Sigmoid colon (tissue), 7 donors: ENCODE results near the gene PTH. TPM values are rescaled to one million over a fixed set of nuclear protein-coding genes. Genes with fewer than 3 reads are reported as not detected.

Source experiments
- DNase-seq: peaks from one replicate; pipeline ENCODE4 v3.0.0-alpha.2; 2019
- H3K27ac ChIP-seq, 4 donors: fragments of 200-600 bp; sonication (generic); one replicate each; pipeline ENCODE4 v1.5.1; 2016 to 2019; ENCODE audit warnings: mild to moderate bottlenecking in 1 of 4
- H3K27me3 ChIP-seq, 3 donors: fragments of 200-600 bp; sonication (generic); one replicate each; pipeline ENCODE4 v1.5.1; 2019; ENCODE audit warnings: mild to moderate bottlenecking in 1 of 3
- H3K36me3 ChIP-seq, 4 donors: fragments of 200-600 bp; sonication (generic); one replicate each; pipeline ENCODE4 v1.5.1; 2016 to 2019
- H3K4me1 ChIP-seq, 4 donors: fragments of 200-600 bp; sonication (generic); one replicate each; pipeline ENCODE4 v1.5.1; 2017 to 2019
- H3K4me3 ChIP-seq, 4 donors: fragments of 200-600 bp; sonication (generic); one replicate each; pipeline ENCODE4 v1.5.1; 2017 to 2019; ENCODE audit warnings: mild to moderate bottlenecking in 2 of 4, moderate library complexity in 1 of 4
- H3K9me3 ChIP-seq, 4 donors: fragments of 200-600 bp in 3 of 4; sonication (generic) in 3 of 4; one replicate each; pipeline versions ENCODE4 v1.5.1 to v1.6.1; 2013 to 2019
- CTCF ChIP-seq, 4 experiments: fragments of 450-650 bp in 3 of 4; fragments of 200-600 bp in 1 of 4; IDR thresholded peaks; one replicate each; pipeline ENCODE4 v1.5.1; 2016 to 2019; ENCODE audit warnings: antibody characterized with exemption in 4 of 4, mild to moderate bottlenecking in 3 of 4, moderate library complexity in 2 of 4
- EP300 ChIP-seq, 4 donors: sonication (generic); formaldehyde crosslinking; IDR thresholded peaks; one replicate each; pipeline ENCODE4 v1.6.1; 2017; ENCODE audit warnings: antibody characterized with exemption in 4 of 4
- POLR2A ChIP-seq, 2 donors: fragments of 450-650 bp; IDR thresholded peaks; one replicate each; pipeline ENCODE4 v1.6.1; 2016; ENCODE audit warnings: antibody characterized with exemption in 2 of 2, mild to moderate bottlenecking in 2 of 2, moderate library complexity in 2 of 2
- POLR2AphosphoS5 ChIP-seq, 4 donors: sonication (generic); formaldehyde crosslinking; IDR thresholded peaks; one replicate each; pipeline ENCODE4 v1.6.1; 2017; ENCODE audit warnings: antibody characterized with exemption in 4 of 4
- WGBS, 2 donors: extraction: QIAGEN DNeasy Blood & Tissue Kit; methylation state at CpG; one replicate each; pipeline ENCODE4 v1.1.7; 2013; 5-methylcytosine and 5-hydroxymethylcytosine counted together
- intact Hi-C: fragments of 100-400 bp; cut with DNase I; formaldehyde crosslinking; loops from one replicate; pipeline ENCODE4 v1.15.1; 2023
- polyA plus RNA-seq, 3 donors: library from polyadenylated mRNA; stranded (reverse); fragments of 200-250 nt; gene quantifications; one replicate each; pipeline ENCODE4 v1.2.3, GENCODE V29; 2013
- total RNA-seq, 4 donors: library from RNA; depleted of rRNA; stranded (reverse); fragments of >200 nt; gene quantifications; one replicate each; pipeline ENCODE4 v1.1.0, GENCODE V29; 2016
- donor health status: healthy with polysubstance abuse.
- donor health status: Bipolar disorder and iron deficiency.
- donor health status: healthy.

Gene PTH
- total RNA-seq (not detected), polyA plus RNA-seq (not detected)

- Histone ChIP-seq H3K4me3 (no peak within 1 kb of the TSS), H3K4me1 (no peaks in the 10 kb centered on the region), H3K27ac (no peak within 1 kb of the TSS), H3K9me3 (no peaks in the 10 kb centered on the region), H3K36me3 (no peaks in the 10 kb centered on the region), H3K27me3 (no peaks in the 10 kb centered on the region)
- DNase-seq, result no peak
- intact Hi-C loops, result no loop called here
- TF ChIP-seq CTCF (IDR thresholded peaks at IDR 0.05) (no peak), POLR2AphosphoS5 (IDR thresholded peaks at IDR 0.05) (no peak), EP300 (IDR thresholded peaks at IDR 0.05) (no peak), POLR2A (IDR thresholded peaks at IDR 0.05) (no peak)
- WGBS, 2 donors, result 90 to 91% methylated on average over 3 of the region's 3 CpGs
Observed at GRCh38 chr11:13495929-13496328, at the start of gene PTH. PTH (minus strand) TSS chr11:13495997; CDS start chr11:13492855, 3,142 bp downstream.

- DNase-seq, result no peak
- TF ChIP-seq POLR2A (IDR thresholded peaks at IDR 0.05) (no peak), CTCF (IDR thresholded peaks at IDR 0.05) (no peak), POLR2AphosphoS5 (IDR thresholded peaks at IDR 0.05) (no peak), EP300 (IDR thresholded peaks at IDR 0.05) (no peak)
- no peaks in the 10 kb centered on the region for H3K4me1 ChIP-seq
- WGBS, 2 donors, result 81 to 88% methylated on average over 1 of the region's 1 CpG
- H3K27me3 ChIP-seq, result no peaks in the 10 kb centered on the region
- H3K27ac ChIP-seq, result no peak overlapping the region
- H3K9me3 ChIP-seq, result peaks cover 0 to 8% (median 0%) of the 10 kb centered on the region in 4 donors
- H3K36me3 ChIP-seq, result no peaks in the 10 kb centered on the region
- H3K4me3 ChIP-seq, result no peak overlapping the region
- intact Hi-C loops, result no loop called here
Observed at GRCh38 chr11:13538044-13538443, 42.2 kb upstream of the PTH start.

- WGBS, 2 donors, result 55 to 64% methylated on average over 2 of the region's 2 CpGs
- TF ChIP-seq CTCF (IDR thresholded peaks at IDR 0.05), result no peak
- TF ChIP-seq EP300 (IDR thresholded peaks at IDR 0.05), result no peak
- no peak for TF ChIP-seq POLR2AphosphoS5 (IDR thresholded peaks at IDR 0.05)
- no peak for TF ChIP-seq POLR2A (IDR thresholded peaks at IDR 0.05)
- Histone ChIP-seq H3K9me3 (peaks cover 0 to 8% (median 0%) of the 10 kb centered on the region in 4 donors), H3K27ac (no peak overlapping the region), H3K4me1 (no peaks in the 10 kb centered on the region), H3K4me3 (no peak overlapping the region), H3K36me3 (no peaks in the 10 kb centered on the region), H3K27me3 (no peaks in the 10 kb centered on the region)
- intact Hi-C loops, result no loop called here
- DNase-seq, result no peak
Observed at GRCh38 chr11:13535819-13536218, 40.0 kb upstream of the PTH start.

DNA sequence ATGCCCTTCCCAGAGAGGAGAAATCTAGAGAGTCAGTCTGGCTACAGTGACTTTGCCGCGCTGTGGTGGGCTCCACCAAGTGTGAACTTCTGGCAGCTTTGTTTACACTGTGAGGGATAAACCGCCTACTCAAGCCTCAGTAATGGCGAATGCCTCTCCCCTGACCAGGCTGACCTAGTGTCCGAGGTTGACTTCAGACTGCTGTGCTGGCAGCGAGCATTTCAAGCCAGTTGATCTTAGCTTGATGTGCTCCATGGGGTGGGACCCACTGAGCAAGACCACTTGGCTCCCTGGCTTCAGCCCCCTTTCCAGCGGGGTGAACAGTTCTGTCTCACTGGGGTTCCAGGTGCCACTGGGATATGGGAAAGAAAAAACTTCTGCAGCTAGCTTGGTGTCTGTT is 38.6 kb upstream of the PTH start:
- 78 to 89% methylated on average over 7 of the region's 7 CpGs for WGBS, 2 donors
- Histone ChIP-seq H3K27ac (no peak overlapping the region), H3K36me3 (no peaks in the 10 kb centered on the region), H3K27me3 (no peaks in the 10 kb centered on the region), H3K4me1 (no peaks in the 10 kb centered on the region), H3K9me3 (peaks cover 0 to 8% (median 0%) of the 10 kb centered on the region in 4 donors), H3K4me3 (no peak overlapping the region)
- no peak for DNase-seq
- TF ChIP-seq POLR2A (IDR thresholded peaks at IDR 0.05), result no peak
- TF ChIP-seq EP300 (IDR thresholded peaks at IDR 0.05), result no peak
- TF ChIP-seq POLR2AphosphoS5 (IDR thresholded peaks at IDR 0.05), result no peak
- no peak for TF ChIP-seq CTCF (IDR thresholded peaks at IDR 0.05)
- intact Hi-C loops, result no loop called here

DNA sequence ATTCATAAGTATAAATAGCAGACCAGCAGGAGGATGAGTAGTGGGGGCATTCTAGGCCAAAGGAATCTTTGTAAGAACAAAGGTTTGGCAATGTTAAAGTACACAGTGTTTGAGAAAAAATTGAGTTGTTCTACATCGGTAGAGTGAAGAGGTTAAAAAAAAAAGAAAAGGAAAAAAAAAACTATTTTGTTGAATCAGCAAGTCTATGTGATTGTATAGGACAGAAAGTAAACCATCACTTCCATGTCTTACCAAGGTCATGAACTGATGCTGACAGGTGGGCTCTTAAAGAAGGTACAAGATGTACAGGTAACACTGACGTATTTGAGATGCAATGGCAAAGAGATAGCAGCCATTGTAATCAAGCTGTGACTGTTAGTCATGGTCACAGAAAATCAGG is 29.5 kb upstream of the PTH start:
- no peak for DNase-seq
- intact Hi-C loops, result no loop called here
- Histone ChIP-seq H3K27me3 (no peaks in the 10 kb centered on the region), H3K9me3 (no peaks in the 10 kb centered on the region), H3K36me3 (no peaks in the 10 kb centered on the region), H3K4me3 (no peak overlapping the region), H3K4me1 (no peaks in the 10 kb centered on the region), H3K27ac (no peak overlapping the region)
- TF ChIP-seq POLR2A (IDR thresholded peaks at IDR 0.05), result no peak
- no peak for TF ChIP-seq POLR2AphosphoS5 (IDR thresholded peaks at IDR 0.05)
- no peak for TF ChIP-seq EP300 (IDR thresholded peaks at IDR 0.05)
- no peak for TF ChIP-seq CTCF (IDR thresholded peaks at IDR 0.05)
- WGBS, 2 donors, result 84 to 89% methylated on average over 2 of the region's 2 CpGs
